ENCODE measurements around the gene TBCEL.

GRCh38 chr11:121089566-121089965 lies 65.7 kb downstream of the TBCEL start:
- TF ChIP-seq CTCF (IDR thresholded peaks at IDR 0.05; ENCODE audit: extremely low read depth in 1 of 2, insufficient read depth in 1 of 2, low read depth in 1 of 2, low read length in 2 of 2) (no peak), EZH2 (IDR thresholded peaks at IDR 0.05; ENCODE audit: borderline replicate concordance, low read depth, low read length, severe bottlenecking) (no peak), POLR2A (IDR thresholded peaks at IDR 0.05; ENCODE audit: low read depth, low read length) (no peak), POLR2AphosphoS5 (IDR thresholded peaks at IDR 0.05; ENCODE audit: insufficient read depth, low read depth, low read length) (no peak), JUN (IDR thresholded peaks at IDR 0.05; ENCODE audit: borderline replicate concordance, insufficient read depth, insufficient read length, low read depth) (no peak)

All from endothelial cell of umbilical vein (primary cell).